ENCODE data around the gene PSME2. TPM values are rescaled to one million over a fixed set of nuclear protein-coding genes. Genes with fewer than 3 reads are reported as not detected.

PSME2 gene
- total RNA-seq (2014; rRNA removed; shearing (Covaris generic)), result 204 and 205 TPM in 2 replicates
- polyA plus RNA-seq (2014; cell fraction: nucleus; rRNA removed), result 131 and 132 TPM in 2 replicates

- peak; percentile 97 for DNase-seq (ENCODE audit: extremely low read depth, low read depth)
Measured at GRCh38 chr14:24146453-24146977, at the start of gene PSME2. Gene PSME2, minus strand, starts transcription at chr14:24146610. Its CDS starts 29 bp downstream, at chr14:24146581.

DNA sequence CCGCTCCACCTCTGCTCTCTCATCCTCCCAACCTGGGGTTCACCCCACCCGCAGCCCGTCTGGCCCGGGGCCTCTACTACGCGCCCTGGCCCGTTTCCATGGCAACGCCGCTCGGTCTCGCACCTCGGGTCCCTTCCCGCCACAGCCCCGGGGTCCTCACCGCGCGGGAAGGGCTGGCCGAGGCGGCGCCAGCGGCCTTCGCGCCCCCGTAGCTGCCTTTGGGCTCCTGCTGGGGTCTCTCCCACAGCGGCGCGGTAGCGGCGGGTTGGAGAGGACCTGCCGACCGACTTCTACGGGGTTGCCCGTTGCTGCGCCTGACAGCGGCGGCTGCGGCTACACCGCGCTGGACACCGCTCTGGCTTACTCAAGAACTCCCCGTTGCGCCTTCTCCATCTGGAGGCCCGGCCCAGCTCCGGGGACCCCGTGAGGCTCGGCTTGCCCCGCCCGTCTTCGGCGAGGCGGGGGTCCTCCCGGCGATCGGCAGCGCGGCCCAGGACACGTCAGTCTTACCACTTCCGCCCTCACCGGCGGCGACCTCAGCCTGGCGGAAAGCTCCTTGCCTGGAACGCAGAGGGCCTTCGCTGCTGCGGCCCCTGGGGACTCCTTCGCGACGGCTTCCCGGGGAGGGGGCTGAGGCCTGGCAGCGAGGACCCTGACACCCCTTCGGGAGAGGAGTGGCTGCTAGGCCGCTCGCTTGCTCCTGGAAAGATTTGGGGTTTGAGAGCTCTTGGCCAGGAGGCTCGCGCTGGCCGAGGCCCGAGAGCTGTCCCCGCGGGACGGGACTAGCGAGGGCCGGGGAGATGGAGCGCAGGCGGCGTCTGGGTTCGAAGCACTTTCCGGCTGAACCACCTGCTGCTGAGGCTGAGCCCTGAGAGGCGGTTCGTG lies 49.0 kb upstream of the PSME2 start, which contains the start of gene TM9SF1:
Gene TM9SF1, minus strand, starts transcription at position 256 of the 885 bp plus-strand sequence. CDS start 422 bp downstream, outside the sequence.
- peak; percentile 76 for DNase-seq (ENCODE audit: extremely low read depth, low read depth)

- DNase-seq (ENCODE audit: extremely low read depth, low read depth), result no peak
Measured at GRCh38 chr14:24194873-24195185, 48.4 kb upstream of the PSME2 start.

DNA sequence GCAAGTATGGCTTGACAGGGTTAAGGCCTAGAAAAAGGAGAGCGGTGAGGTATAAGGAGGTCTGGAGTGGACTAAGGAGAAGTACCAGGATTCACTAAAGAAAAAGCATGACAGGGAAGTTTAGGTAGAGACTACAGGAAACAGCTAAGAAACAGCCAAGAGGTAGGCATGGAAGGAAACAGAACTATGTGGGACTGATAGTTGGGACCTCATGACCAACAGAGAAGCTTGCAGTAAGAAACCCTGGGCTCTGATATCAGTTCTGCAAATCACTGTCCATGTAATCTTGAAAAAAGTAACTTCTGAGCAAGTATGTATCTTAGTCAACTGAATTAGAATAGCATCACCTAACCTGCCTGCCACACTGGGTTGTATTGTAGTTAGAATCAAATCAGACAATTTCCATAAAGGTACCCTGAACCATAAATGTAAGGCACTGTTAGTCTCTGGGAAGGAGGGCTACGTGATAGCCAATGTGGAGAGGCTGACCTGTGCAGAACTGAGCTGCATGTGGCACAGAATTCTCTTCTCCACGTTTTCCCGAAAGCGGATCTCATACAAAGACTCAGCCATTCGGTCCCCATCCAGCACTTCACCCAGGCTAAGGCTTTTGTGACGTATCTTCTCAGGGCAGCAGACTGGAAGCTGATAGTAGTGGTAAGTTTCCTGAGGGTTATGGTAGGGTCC lies 47.9 kb upstream of the PSME2 start:
- no peak for DNase-seq (ENCODE audit: extremely low read depth, low read depth)

DNA sequence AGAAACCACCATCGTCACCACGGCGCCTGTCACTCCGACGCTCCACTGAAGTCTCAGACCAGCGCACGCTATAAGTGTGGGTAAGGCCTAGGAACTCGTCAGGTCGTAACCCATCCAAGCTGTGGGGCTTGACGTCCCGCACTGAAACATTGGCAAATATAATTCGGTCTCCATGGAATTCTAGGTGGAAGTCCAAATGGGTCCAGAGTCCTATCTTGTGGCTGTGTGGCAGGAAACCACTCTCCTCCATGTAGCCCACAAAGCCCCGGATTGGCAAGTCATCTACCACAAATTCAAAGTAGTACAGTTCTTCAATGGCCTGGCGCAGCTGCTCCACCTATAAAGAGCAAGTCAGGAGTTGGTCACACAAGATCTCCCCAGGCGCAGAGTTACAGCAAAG lies 46.5 kb upstream of the PSME2 start:
- no peak for DNase-seq (ENCODE audit: extremely low read depth, low read depth)

- DNase-seq (ENCODE audit: extremely low read depth, low read depth), result no peak
Measured at GRCh38 chr14:24190416-24190815, 44.0 kb upstream of the PSME2 start.

DNA sequence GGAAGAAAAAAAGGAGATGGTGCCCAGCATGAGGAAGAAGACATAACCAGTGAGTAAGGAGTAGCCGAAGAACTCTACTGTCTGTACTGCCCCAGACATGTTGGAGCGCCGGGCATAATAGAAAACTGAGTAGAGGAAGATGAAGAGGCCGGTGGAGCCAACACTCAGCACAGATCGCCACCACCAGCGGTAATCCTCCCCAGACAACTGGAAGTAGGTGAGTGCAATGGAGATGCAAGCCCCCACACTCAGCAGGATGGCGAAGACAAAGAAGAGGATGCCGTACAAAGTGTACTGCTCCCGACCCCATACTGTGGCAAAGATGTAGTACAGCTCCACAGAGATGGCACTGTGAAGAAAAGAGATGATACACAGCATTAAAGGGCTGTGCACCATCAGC lies 43.0 kb upstream of the PSME2 start:
- no peak for DNase-seq (ENCODE audit: extremely low read depth, low read depth)

- DNase-seq (ENCODE audit: extremely low read depth, low read depth), result no peak
Measured at GRCh38 chr14:24189059-24189375, 42.6 kb upstream of the PSME2 start.

DNA sequence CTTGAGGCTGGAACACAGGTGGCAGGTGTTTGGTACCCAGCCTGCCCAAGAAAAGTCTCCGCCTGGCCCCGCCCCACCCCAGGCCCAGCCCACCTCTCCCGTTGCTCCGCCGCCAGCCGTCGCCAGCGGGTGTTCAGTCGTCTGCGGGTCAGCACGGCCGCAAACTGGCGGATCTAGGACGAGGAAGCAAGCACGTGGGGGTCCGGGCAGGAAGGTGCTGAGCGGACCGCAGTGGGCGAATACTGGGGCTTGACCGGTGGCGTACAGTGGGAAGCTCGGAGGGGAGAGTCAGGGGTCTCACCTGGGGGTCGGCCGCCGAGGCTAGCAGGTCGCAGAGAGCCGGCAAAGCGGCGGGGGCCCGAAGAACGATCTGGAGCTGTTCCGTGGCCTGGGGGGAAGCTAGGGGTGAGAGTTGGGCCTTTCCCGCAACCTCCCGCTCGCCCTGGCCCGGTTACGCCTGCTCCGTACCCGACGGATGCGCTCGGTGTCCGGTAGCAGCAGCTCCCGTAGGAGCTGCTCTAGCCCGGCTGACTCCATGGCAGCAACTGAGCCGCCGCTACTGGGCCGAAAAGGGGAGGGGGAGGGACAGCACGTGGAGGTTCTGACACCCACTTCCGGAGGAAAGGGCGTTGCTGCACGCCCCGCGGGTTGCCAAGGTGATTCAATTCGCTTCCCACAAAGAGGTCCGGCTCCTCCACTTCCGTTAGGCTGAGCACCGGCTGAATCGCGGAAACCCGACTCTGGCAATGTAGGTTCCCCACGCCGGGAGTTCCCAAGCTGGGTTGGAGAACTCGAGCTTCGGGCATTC lies 42.0 kb upstream of the PSME2 start, which contains the start of gene IPO4:
Gene IPO4, minus strand, starts transcription at position 566 of the 808 bp plus-strand sequence. Its CDS starts 29 bp downstream, at position 537.
- peak; percentile 93 for DNase-seq (ENCODE audit: extremely low read depth, low read depth)

GRCh38 chr14:24187539-24187915 lies 41.1 kb upstream of the PSME2 start:
- DNase-seq (ENCODE audit: extremely low read depth, low read depth), result no peak

- no peak for DNase-seq (ENCODE audit: extremely low read depth, low read depth)
Measured at GRCh38 chr14:24186831-24187538, 40.6 kb upstream of the PSME2 start.

DNA sequence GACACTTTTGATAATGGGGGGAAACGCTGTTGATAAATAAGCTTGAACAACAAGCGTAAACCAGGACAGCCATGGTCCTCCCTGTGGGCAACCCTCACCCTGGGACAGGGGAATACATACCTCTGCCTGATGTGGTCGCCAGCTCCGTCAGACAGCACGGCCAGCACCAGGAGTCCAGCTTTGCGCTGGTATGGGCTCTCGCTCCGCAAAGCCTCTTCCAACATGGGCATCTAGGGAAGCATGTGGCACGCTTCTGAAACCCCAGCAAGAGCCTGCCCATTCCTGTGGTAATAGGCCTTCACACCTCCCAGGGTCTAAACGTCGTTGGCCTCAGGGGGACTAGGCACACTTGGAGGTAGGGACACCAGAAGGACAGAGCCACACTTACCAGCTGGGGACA lies 39.3 kb upstream of the PSME2 start:
- DNase-seq (ENCODE audit: extremely low read depth, low read depth), result no peak

DNA sequence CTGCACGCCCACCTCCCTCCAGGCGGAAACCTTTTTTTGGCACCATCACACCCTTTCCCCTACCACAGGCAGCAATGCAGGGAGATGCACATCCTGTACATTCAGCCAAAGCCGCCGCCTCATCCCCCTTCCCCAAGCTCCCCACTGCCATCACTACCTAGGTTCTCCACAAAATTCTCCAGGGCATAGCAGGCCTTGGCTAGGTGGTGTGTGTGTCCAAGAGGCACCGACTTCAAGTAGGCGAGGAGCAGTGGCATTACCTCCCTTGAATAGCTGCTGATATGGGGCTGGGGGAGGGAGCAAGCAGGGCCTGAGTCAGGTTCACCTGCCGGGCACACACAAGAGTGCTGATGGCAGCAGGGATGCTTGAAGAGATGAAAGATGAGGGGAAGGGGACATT lies 38.6 kb upstream of the PSME2 start:
- DNase-seq (ENCODE audit: extremely low read depth, low read depth), result no peak

- DNase-seq (ENCODE audit: extremely low read depth, low read depth), result no peak
Measured at GRCh38 chr14:24184104-24184970, 37.9 kb upstream of the PSME2 start.

- DNase-seq (ENCODE audit: extremely low read depth, low read depth), result no peak
Measured at GRCh38 chr14:24183014-24183481, 36.6 kb upstream of the PSME2 start.

DNA sequence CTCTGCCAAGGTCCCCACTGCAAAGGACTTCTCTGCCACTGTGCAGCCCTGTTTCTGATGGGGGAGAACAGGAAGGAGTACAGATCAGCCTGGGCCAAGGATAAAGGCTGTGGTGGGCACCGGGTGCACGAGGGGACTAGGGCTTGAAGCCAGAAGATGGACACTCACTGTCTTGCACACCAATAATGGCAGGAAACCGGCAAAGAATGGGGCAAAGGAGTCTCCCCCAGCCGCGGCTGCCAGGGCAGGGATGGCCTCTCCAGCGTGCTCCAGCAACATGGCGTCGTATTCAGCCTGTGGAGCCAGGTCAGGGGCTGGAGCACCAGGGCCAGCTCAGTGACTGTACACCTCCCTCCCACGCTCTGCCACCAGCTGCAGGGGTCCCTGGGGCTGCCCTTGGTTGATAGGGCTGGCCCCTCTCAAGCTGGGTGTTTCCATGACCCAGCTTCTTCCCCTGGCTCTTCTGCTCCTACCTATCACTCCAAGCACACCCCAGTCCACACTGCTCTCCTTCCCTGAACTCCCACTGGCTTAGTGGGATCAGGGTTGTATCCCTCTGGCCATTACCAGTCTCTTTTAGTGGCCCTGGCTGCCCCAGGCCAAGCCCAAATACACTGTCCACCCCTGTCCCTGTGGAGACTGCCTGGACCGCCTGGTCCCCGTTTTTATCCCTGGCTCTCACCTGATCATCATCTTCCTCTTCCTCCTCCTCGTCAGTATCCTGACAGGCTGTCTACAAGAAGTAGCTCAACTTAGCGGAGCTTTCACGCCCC lies 35.9 kb upstream of the PSME2 start:
- no peak for DNase-seq (ENCODE audit: extremely low read depth, low read depth)

GRCh38 chr14:24181371-24182077 lies 35.1 kb upstream of the PSME2 start:
- DNase-seq (ENCODE audit: extremely low read depth, low read depth), result no peak
